Esophagus squamous epithelium (tissue), 4 donors: ENCODE measurements around the gene PHF8.

Experiments used
- CTCF ChIP-seq, 6 experiments: fragments of 450-650 bp in 4 of 6; fragments of 200-600 bp in 2 of 6; sonication (generic) in 2 of 6; IDR thresholded peaks; one replicate each; pipeline ENCODE4 v1.5.1; 2016 to 2019; ENCODE audit warnings: antibody characterized with exemption in 6 of 6, mild to moderate bottlenecking in 4 of 6, moderate library complexity in 4 of 6
- POLR2A ChIP-seq, 4 donors: fragments of 450-650 bp; IDR thresholded peaks; one replicate each; pipeline ENCODE4 v1.6.1; 2017; ENCODE audit warnings: antibody characterized with exemption in 4 of 4, mild to moderate bottlenecking in 4 of 4, moderate library complexity in 3 of 4

GRCh38 chrX:54076903-54077302 is 32.6 kb upstream of the PHF8 start:
- no peak for TF ChIP-seq CTCF (IDR thresholded peaks at IDR 0.05)
- TF ChIP-seq POLR2A (IDR thresholded peaks at IDR 0.05): no peak
